Suprapubic skin (tissue), 4 donors: ENCODE measurements around the gene EPAS1. TPM values are rescaled to one million over a fixed set of nuclear protein-coding genes. Genes with fewer than 3 reads are reported as not detected.

Source experiments
- DNase-seq, 2 donors: peaks; one replicate each; pipeline ENCODE4 v3.0.0-alpha.2; 2019; ENCODE audit warnings: low spot score in 2 of 2
- H3K27ac ChIP-seq: fragments of 200-600 bp; sonication (generic); one replicate; pipeline ENCODE4 v1.5.1; 2019
- H3K27me3 ChIP-seq: fragments of 200-600 bp; sonication (generic); one replicate; pipeline ENCODE4 v1.5.1; 2019
- H3K36me3 ChIP-seq: fragments of 200-600 bp; sonication (generic); one replicate; pipeline ENCODE4 v1.5.1; 2019
- H3K4me1 ChIP-seq: fragments of 200-600 bp; sonication (generic); one replicate; pipeline ENCODE4 v1.5.1; 2019
- H3K4me3 ChIP-seq: fragments of 200-600 bp; sonication (generic); one replicate; pipeline ENCODE4 v1.5.1; 2019; ENCODE audit warnings: mild to moderate bottlenecking
- H3K9me3 ChIP-seq: fragments of 200-600 bp; sonication (generic); one replicate; pipeline ENCODE4 v1.5.1; 2019
- EP300 ChIP-seq: sonication (generic); formaldehyde crosslinking; IDR thresholded peaks from one replicate; pipeline ENCODE4 v1.6.1; 2017; ENCODE audit warnings: antibody characterized with exemption
- POLR2A ChIP-seq, 2 donors: fragments of 450-650 bp; IDR thresholded peaks; one replicate each; pipeline ENCODE4 v1.6.1; 2017; ENCODE audit warnings: antibody characterized with exemption in 2 of 2, mild to moderate bottlenecking in 2 of 2, moderate library complexity in 2 of 2
- POLR2AphosphoS5 ChIP-seq, 3 donors: sonication (generic); formaldehyde crosslinking; IDR thresholded peaks; one replicate each; pipeline ENCODE4 v1.6.1; 2017; ENCODE audit warnings: antibody characterized with exemption in 3 of 3
- WGBS: methylation state at CpG from one replicate; pipeline ENCODE4 v1.1.5; 2018; 5-methylcytosine and 5-hydroxymethylcytosine counted together
- total RNA-seq, 4 donors: library from RNA; depleted of rRNA; stranded (reverse); fragments of >200 nt; gene quantifications; one replicate each; pipeline ENCODE4 v1.1.0, GENCODE V29; 2016
- TF ChIP-seq, protein P1 (sequence below), 2 donors: fragments of 200-600 bp in 1 of 2; fragments of 450-650 bp in 1 of 2; sonication (generic) in 1 of 2; IDR thresholded peaks; one replicate each; pipeline ENCODE4 v1.5.1; 2016 to 2019; ENCODE audit warnings: antibody characterized with exemption in 2 of 2, mild to moderate bottlenecking in 1 of 2, moderate library complexity in 1 of 2

Gene EPAS1
- total RNA-seq, 4 donors from 2014 or later: 110 to 271 (median 142) TPM

DNA sequence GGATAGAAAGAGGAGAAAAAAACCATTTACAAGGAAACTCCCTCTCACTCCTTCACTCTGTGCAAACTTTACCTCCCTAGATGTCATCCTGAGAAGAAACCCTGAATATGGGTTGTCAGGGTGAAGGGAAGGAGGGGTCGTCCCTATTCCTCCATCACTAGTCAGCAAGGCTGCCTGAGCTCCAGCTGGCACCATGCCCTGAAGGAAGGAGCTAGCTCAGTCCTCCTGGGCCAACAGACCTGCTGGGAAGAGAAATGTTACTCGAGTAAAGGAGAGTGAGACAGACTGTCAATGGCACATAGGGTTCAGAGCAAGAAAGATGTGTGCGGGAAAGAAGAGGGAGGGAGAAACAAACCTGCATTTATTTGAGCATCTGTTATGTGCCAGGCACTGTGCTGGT lies 18.3 kb upstream of the EPAS1 start:
- no peaks in the 10 kb centered on the region for H3K27me3 ChIP-seq
- H3K9me3 ChIP-seq: no peaks in the 10 kb centered on the region
- no peaks in the 10 kb centered on the region for H3K36me3 ChIP-seq
- WGBS: 60% methylated on average over 3 of the region's 3 CpGs
- TF ChIP-seq, protein P1, sequence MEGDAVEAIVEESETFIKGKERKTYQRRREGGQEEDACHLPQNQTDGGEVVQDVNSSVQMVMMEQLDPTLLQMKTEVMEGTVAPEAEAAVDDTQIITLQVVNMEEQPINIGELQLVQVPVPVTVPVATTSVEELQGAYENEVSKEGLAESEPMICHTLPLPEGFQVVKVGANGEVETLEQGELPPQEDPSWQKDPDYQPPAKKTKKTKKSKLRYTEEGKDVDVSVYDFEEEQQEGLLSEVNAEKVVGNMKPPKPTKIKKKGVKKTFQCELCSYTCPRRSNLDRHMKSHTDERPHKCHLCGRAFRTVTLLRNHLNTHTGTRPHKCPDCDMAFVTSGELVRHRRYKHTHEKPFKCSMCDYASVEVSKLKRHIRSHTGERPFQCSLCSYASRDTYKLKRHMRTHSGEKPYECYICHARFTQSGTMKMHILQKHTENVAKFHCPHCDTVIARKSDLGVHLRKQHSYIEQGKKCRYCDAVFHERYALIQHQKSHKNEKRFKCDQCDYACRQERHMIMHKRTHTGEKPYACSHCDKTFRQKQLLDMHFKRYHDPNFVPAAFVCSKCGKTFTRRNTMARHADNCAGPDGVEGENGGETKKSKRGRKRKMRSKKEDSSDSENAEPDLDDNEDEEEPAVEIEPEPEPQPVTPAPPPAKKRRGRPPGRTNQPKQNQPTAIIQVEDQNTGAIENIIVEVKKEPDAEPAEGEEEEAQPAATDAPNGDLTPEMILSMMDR (IDR thresholded peaks at IDR 0.05): no peak
- TF ChIP-seq EP300: no peak
- H3K4me3 ChIP-seq: no peak overlapping the region
- H3K27ac ChIP-seq: no peak overlapping the region
- peaks cover 6% of the 10 kb centered on the region for H3K4me1 ChIP-seq
- DNase-seq: no peak

DNA sequence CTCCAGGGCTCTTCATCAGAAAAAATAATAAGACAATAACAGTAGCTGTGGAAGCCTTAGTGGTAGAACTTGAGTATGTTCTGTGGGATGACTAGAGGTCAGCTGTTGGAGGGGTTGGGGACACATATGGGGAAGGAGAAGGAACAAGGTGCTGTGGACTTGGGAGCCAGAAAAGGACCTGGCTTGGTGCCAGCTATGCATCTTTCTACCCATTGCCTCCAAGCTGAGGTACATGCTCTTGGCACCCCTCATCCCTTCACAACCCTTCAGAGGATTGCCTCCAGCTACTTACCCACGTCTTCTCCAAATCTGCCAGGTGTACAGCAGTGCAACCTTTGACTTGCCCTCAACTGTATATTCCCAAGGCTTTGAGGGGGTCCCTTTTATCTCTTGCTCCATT lies 15.3 kb upstream of the EPAS1 start:
- Histone ChIP-seq H3K36me3 (no peaks in the 10 kb centered on the region), H3K4me1 (peaks cover 5% of the 10 kb centered on the region), H3K4me3 (no peak overlapping the region), H3K27ac (no peak overlapping the region), H3K9me3 (no peaks in the 10 kb centered on the region), H3K27me3 (no peaks in the 10 kb centered on the region)
- TF ChIP-seq, protein P1 (IDR thresholded peaks at IDR 0.05): no peak
- TF ChIP-seq EP300 (no peak), POLR2A (IDR thresholded peaks at IDR 0.05) (no peak), POLR2AphosphoS5 (IDR thresholded peaks at IDR 0.05) (no peak)
- 57% methylated on average over 1 of the region's 1 CpG for WGBS
- DNase-seq: peak in 1 of 2 donors; percentile 21

DNA sequence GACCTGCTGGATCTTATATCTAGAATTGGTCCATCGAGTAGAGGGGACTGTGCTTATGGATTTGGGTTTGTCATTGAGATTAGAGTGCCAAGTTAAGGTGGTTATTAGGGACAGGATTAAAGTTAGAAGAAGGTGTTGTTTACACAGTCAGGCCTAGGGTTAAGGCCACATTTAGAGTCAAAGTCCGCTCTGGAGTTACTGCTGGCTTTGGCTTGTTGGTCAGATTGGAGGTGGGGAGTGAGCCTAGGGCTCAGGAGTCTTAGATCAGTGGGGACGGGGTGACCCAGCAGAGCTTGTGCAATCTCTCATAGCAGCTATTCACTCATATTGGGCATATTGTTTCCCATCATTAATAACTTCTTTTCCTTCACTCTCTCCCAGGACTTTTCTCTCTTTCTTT lies 13.5 kb upstream of the EPAS1 start:
- H3K27ac ChIP-seq: no peak overlapping the region
- H3K36me3 ChIP-seq: no peaks in the 10 kb centered on the region
- no peaks in the 10 kb centered on the region for H3K27me3 ChIP-seq
- no peak overlapping the region for H3K4me3 ChIP-seq
- H3K4me1 ChIP-seq: peaks cover 9% of the 10 kb centered on the region
- no peak for TF ChIP-seq POLR2A (IDR thresholded peaks at IDR 0.05)
- TF ChIP-seq POLR2AphosphoS5 (IDR thresholded peaks at IDR 0.05): no peak
- TF ChIP-seq, protein P1 (IDR thresholded peaks at IDR 0.05): no peak
- TF ChIP-seq EP300: no peak
- no peak for DNase-seq
- WGBS: 92% methylated on average over 3 of the region's 3 CpGs
- H3K9me3 ChIP-seq: no peaks in the 10 kb centered on the region

DNA sequence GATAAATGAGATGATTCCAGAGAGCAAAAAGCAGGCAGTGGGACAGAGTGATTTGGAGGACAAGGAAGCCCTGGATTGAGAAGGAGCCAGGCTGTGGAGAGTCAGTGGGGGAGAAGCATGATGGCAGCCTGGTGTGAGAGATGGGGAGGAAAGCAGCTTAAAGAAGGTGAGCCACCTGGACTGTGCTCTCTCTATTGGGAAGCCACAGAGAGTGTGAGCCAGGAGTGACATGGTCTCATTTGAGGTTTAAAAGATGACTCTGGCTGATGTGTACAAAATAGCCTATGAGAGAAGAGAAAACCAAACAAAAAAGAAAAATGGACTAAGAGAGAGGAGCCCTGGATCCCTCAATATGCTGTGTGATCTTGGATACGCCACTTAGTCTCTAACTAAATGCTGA lies 12.9 kb upstream of the EPAS1 start:
- no peak for TF ChIP-seq EP300
- TF ChIP-seq, protein P1 (IDR thresholded peaks at IDR 0.05): no peak
- TF ChIP-seq POLR2AphosphoS5 (IDR thresholded peaks at IDR 0.05): no peak
- TF ChIP-seq POLR2A (IDR thresholded peaks at IDR 0.05): no peak
- no peak for DNase-seq
- Histone ChIP-seq H3K9me3 (no peaks in the 10 kb centered on the region), H3K27me3 (no peaks in the 10 kb centered on the region), H3K4me1 (peaks cover 9% of the 10 kb centered on the region), H3K27ac (no peak overlapping the region), H3K36me3 (no peaks in the 10 kb centered on the region), H3K4me3 (no peak overlapping the region)
- 95% methylated on average over 1 of the region's 1 CpG for WGBS

DNA sequence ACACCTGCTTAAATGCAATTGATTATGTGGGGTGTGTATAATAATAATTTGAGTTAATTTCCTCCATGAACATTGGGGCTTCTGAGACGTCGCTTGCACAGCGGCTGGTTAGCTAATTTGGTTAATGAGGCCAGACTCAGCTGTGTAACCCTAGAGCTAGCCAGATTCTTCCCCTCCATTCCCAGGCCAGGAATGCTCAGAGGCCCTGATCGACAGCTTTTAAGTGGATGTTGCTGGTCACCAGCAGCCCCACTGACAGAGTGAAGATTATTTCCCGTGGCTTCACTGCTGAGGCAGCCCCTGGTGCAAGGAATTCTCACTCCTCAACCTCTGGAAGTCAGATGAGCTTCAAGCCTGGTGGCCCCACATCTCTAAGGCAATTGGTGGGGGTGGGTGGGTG lies 12.4 kb upstream of the EPAS1 start:
- Histone ChIP-seq H3K9me3 (no peaks in the 10 kb centered on the region), H3K27ac (no peak overlapping the region), H3K4me1 (peaks cover 9% of the 10 kb centered on the region), H3K27me3 (no peaks in the 10 kb centered on the region), H3K4me3 (no peak overlapping the region), H3K36me3 (no peaks in the 10 kb centered on the region)
- WGBS: 70% methylated on average over 5 of the region's 5 CpGs
- TF ChIP-seq EP300 (no peak), POLR2A (IDR thresholded peaks at IDR 0.05) (no peak), POLR2AphosphoS5 (IDR thresholded peaks at IDR 0.05) (no peak)
- TF ChIP-seq, protein P1 (IDR thresholded peaks at IDR 0.05): no peak
- DNase-seq: no peak
